Measurements from ENCODE around the gene SFXN3. TPM values are rescaled to one million over a fixed set of nuclear protein-coding genes. Genes with fewer than 3 reads are reported as not detected.
A peak's percentile ranks its signal among the peaks of the same experiment; 100 is the strongest.

The SFXN3 gene
- total RNA-seq, 2 donors from 2014 or later, result 14.7 to 22.0 TPM

DNA sequence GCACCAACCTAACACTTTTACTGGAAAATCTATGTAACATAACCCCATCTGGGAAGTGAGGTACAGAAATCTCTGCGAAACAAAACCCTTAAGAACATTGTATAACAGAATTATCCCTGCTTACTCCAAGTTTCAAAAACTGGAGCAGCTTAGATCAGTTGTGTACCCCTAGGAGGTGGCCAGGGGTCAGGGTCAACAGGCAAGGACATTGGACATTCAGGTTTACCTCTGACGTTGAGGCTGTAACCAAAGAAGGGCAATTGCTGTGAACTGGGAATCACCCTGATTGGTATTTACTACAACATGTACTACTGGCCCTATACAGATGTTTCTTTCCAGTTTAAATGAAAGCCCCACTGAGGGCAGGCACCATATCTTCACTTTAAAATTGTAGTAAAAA, 13.1 kb downstream of the SFXN3 start:
- DNase-seq (no peak), ATAC-seq (no peak)
- intact Hi-C loops (cut with DNase I, micrococcal nuclease), result no loop called here

DNA sequence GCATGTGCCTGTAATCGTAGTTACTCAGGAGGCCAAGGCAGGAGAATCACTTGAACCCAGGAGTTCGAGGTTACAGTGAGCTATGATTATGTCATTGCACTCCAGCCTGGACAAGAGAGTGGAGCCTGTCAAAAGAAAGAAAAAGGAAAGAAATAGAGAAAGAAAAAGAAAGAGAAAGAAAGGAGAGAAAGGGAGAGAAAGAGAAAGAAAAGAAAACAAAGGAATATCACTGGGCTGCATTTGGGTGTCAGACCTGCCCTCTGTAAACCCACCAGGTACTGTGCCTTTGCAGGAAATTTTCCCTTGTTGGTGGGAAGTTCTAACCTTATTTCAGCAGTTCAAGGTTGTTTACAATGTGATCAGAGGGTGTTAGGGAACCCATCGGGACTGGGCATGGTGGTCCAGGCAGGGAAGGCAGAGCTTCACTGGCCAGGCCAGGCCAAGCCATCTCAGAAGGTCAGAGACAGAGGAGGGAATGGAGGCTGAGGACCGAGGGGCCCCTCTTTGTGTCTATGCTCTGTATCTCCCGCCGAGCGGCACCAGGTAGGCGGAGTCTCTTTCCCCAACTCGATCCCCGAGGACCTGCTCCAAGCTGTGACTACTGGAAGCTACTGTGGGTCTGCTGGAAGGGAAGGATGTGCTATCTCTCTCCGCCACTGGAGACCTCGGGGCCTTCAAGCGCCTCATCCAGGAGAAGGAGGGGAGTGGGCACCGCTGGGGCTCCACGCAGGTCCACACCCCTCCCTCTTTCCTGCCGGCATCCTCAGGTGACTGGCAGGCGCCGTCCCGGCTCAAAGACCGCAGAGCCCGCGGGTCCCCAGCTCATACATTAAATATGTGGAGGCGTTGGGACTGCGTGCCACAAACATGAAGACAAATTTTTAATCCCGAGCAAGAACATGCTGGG, 15.6 kb downstream of the SFXN3 start:
- no peak for ATAC-seq
- intact Hi-C loops (cut with DNase I, micrococcal nuclease), result no loop called here
- DNase-seq, result no peak

- DNase-seq (no peak), ATAC-seq (no peak)
- intact Hi-C loops (cut with DNase I, micrococcal nuclease), result no loop called here
These were observed 16.2 kb downstream of the SFXN3 start for GRCh38 chr10:101047268-101047667.

DNA sequence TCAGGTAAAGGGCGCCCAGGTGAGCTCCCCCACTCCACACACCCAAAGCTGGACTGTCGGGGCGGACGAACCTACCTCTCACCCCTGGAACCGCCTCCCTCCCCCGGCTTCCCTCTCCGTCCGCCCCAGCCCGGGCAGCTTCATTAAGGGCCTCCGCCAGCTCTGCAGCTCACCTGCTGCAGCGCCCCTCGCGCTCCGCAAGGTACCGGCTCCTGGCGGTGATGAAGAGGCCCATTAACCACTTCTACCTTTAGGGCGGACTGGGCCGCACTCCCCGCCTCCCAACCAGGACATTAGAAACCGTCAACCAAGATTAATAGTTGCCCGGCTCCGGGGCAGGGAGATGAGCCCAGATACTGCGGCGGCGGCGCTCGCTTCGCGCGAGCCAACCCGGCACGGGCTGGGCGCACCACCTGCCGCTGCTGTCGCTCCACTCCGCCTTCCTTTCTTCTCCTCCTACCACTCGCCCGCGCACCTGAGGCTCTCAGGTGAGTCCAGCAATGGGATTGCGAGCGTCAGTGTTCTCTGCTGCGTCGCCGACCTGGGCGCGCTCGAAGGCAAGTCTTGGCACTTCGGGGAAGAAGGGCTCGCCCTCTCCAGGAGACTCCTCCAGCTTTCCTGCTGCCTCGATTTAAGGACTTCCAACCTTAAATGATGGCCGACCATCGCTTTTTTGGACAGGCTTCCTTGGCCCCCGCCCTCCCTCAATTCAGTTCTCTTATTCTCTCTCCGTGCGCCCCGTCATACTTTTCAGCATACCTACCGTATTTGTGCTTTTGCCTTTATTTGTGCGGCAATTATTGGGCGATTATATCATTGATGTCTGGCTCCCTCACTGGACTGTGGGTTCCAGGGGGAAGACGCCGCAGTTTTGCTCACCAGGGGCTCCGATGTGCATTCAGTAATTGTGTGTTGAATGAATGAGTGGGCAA, 17.2 kb downstream of the SFXN3 start:
- ATAC-seq, result peak; percentile 65
- DNase-seq, result peak in 1 of 2 donors; percentile 35
- intact Hi-C loops (cut with DNase I, micrococcal nuclease), result no loop called here

DNA sequence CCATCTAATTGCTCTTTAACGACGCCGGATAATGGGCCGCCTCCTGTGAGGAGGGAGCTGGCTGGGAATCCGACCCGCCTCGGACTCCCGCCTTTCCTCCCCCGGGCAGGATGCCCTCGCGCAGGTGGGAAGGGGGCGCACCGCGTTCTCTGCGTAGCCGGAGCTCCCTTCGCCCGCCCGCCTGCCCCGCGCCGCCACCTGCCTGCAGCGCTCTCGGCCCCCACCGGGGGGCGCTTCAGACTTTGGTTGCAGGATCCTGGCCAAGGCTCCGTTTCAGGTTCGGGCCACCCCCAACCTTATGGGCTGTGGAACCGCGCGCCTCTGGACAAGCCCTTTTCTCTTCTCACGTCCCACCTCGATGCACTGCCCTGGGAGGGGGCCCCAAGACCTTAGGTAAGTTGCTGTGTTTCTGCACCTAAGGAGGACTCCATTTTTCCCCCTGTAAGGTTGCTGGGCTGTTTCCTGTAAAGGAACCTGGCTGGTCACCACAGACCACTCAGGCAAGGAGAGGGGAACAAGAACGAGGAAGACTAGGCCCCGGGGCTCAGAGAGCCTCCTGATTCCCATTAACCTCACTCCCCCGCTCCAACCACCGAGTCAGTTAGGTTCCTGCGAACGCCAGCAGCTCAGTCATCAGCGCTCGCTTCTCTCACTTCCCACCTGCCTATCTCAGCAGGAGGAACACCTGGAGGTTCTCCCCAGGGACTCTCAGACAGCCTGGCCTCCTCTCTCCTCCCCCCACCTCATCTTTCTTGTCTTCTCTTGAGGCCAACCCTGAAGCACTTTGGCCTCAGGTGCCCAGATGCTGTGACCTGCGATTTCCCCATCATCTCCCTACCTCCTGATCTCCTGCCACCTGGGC, 19.4 kb downstream of the SFXN3 start:
- DNase-seq (peak in 1 of 2 donors; percentile 81), ATAC-seq (peak; percentile 77)
- intact Hi-C loops (cut with DNase I, micrococcal nuclease), result no loop called here

GRCh38 chr10:101052285-101052684, 21.3 kb downstream of the SFXN3 start:
- ATAC-seq (no peak), DNase-seq (no peak)
- intact Hi-C loops (cut with DNase I, micrococcal nuclease), result no loop called here

DNA sequence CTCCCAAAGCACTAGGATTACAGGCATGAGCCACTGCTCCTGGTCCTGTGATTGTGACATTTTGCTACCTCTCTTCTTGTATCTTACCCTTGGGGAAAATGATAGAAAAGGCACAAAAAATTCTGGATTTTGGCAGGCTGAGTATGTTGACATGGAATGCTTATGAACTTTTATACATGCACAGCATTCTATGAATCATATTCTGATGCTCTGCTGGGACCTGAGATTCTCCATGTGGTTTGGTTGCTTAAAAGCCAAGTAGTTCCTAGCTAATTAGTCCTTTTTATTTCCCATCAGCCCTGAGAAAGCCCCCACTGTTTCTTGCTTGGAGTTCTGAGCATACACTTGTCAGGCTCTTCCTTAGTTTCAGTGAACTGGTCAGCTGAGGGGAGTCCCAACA, 22.5 kb downstream of the SFXN3 start:
- ATAC-seq (no peak), DNase-seq (no peak)
- intact Hi-C loops (cut with DNase I, micrococcal nuclease), result no loop called here

DNA sequence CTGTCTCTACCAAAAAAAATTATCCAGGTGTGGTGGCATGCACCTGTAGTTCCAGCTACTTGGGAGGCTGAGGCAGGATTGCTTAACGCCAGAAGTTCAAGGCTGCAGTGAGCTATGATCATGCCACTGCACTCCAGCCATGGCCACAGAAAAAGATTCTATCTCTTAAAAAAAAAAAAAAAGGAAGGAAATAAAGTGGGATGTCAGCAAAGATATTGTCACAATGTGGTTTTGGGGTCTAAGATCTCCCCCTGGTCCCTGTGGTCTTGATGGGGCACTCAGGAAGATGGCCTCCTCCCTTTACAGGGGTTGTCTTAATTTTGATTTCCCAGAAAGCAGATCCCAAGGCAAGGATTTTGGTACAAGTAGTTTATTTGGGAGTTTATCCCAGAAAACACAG, 23.3 kb downstream of the SFXN3 start:
- DNase-seq (no peak), ATAC-seq (no peak)
- intact Hi-C loops (cut with DNase I, micrococcal nuclease), result no loop called here

DNA sequence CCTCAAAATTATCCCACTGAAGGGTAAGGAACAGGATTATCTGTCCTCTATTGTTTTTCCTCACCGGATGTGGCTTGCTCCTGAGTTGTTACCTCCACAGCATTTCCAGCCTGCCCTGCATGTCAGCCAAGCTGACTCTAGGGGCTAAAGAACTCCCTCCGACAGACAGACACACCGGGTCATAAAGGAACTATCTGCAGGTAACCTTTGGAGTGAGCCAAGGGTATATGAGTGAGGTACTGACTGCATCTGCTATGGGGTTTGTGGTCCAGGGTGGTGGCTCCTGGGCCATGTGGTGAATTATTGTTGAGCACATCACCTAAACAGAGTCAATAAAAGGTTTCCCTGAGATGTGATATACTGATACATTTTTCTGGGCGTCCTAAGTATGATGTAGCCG, 23.8 kb downstream of the SFXN3 start:
- DNase-seq, result no peak
- no peak for ATAC-seq
- intact Hi-C loops (cut with DNase I, micrococcal nuclease), result no loop called here

DNA sequence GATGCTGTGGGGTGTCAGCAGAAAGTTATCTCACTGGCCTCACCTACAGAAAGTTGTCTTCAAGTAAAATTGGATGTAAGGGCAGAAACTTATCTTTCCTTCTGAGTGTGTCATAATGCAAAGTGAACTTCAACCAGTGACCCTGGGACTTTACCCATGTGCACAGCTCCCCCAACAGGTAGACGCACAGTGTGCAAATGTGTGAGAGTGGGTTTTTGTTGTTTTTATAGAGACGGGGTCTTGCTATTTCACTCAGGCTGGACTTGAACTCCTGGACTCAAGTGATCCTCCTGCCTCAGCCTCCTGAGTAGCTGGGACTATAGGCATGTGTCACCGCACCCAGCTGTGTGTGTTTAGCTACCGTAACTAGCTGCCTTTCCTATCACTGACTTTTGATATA, 24.4 kb downstream of the SFXN3 start:
- ATAC-seq (no peak), DNase-seq (no peak)
- intact Hi-C loops (cut with DNase I, micrococcal nuclease), result no loop called here

- intact Hi-C loops (cut with DNase I, micrococcal nuclease), result no loop called here
- ATAC-seq, result no peak
- no peak for DNase-seq
These were observed 25.5 kb downstream of the SFXN3 start for GRCh38 chr10:101056365-101057151.

DNA sequence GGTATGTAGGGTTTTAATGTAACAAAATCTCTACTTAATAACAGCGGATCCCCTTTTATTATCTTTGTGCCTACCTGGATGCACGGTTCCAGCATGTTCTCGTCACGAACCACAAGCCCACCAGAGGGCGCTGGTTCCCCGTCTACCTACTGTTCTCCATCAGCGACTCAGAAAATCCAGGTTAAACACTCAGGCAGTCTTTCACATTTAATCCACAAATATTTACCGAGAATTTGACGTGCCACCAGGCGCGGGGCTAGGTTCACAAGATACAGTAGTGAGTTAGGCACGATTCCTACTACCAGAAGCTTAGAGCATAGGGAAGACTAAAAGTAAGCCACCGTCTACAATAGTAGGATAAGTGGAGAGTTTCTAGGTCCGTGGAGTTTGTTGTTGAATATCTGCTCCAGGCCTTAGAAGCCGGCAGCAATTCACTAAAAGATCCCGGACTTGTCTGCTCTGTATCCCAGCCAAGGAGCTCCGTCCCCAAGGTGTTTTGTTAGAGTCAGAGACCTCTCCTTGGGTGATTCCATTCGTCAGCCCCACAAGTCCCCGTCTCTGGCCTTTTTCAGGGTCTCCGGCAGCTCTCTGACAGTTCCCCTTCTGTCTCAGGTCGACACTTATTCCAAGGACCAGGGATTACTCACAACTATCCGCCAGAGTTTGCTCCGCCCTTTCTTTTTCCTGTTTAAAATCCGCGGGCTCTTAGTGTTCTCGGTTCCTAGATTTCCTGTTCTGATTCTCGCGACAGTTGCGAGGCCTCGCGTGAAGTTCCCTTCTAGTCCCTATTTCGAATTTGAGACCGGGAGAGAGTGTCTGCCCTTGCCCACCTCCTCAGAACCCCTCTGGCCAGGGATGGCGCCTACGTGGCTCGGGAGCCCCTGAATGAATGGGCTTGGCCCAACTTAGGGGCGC, 29.3 kb downstream of the SFXN3 start:
- ATAC-seq (peak; percentile 62), DNase-seq (peak; percentile 94 to 97)
- intact Hi-C loops (cut with DNase I, micrococcal nuclease), result no loop called here

- intact Hi-C loops (cut with DNase I, micrococcal nuclease), result no loop called here
- peak; percentile 81 for ATAC-seq
- peak; percentile 97 to 99 for DNase-seq
These were observed 30.1 kb downstream of the SFXN3 start for GRCh38 chr10:101060951-101061623.

GRCh38 chr10:101061624-101062231, 30.7 kb downstream of the SFXN3 start, which contains the start of gene KAZALD1:
Gene KAZALD1, plus strand, starts transcription at chr10:101061989. Its CDS starts 604 bp downstream, at chr10:101062593.
- intact Hi-C loops (cut with DNase I, micrococcal nuclease), result no loop called here
- DNase-seq (peak in 1 of 2 donors; percentile 65), ATAC-seq (peak; percentile 4)

- DNase-seq, result peak; percentile 49 to 78
- intact Hi-C loops (cut with DNase I, micrococcal nuclease), result no loop called here
- peak; percentile 29 for ATAC-seq
These were observed 31.4 kb downstream of the SFXN3 start for GRCh38 chr10:101062232-101063049.
